Mesenteric fat pad (tissue), 1 donor: ENCODE measurements around the gene PELI1. TPM values are rescaled to one million over a fixed set of nuclear protein-coding genes. Genes with fewer than 3 reads are reported as not detected.

Experiments
- DNase-seq: peaks from one replicate; pipeline ENCODE4 v3.0.0-alpha.2; 2020; ENCODE audit warnings: low spot score
- long read RNA-seq: library from polyadenylated mRNA; unstranded; transcript quantifications from one replicate; pipeline ENCODE4 v2.0.0, GENCODE V29; 2020
- total RNA-seq: library from RNA; stranded (reverse); fragmentation: NEBNext Ultra II Directional; extraction: Animal tissue kit (Norgen Biotek cat#: 25700); gene quantifications from one replicate; pipeline ENCODE4 v1.2.1, GENCODE V29; 2021
- donor health status: DM: yes; HTN: yes; CAD: no.

PELI1 gene
- 47.4 TPM for total RNA-seq
- long read RNA-seq, transcript PELI1-201 (7 exons, 3,750 nt), result major isoform, 5 of 32 reads
- long read RNA-seq, partial matches to known transcripts, result 14 of 32 reads
- long read RNA-seq, other reads (novel, unspliced or antisense), result 10 of 32 reads

GRCh38 chr2:64144057-64145013, at the start of gene PELI1:
PELI1 (minus strand) TSS chr2:64144420; CDS start chr2:64108310, 36,110 bp downstream.
- peak; percentile 98 for DNase-seq

- no peak for DNase-seq
Observed at GRCh38 chr2:64193491-64193890, 49.3 kb upstream of the PELI1 start.

- DNase-seq, result no peak
Observed at GRCh38 chr2:64192664-64193105, 48.5 kb upstream of the PELI1 start.

- DNase-seq, result no peak
Observed at GRCh38 chr2:64192125-64192479, 47.9 kb upstream of the PELI1 start.

- DNase-seq, result no peak
Observed at GRCh38 chr2:64189586-64189985, 45.4 kb upstream of the PELI1 start.

GRCh38 chr2:64189167-64189566, 44.9 kb upstream of the PELI1 start:
- no peak for DNase-seq

- no peak for DNase-seq
Observed at GRCh38 chr2:64186699-64187605, 42.7 kb upstream of the PELI1 start.

GRCh38 chr2:64179582-64180321, 35.5 kb upstream of the PELI1 start:
- DNase-seq, result no peak

- no peak for DNase-seq
Observed at GRCh38 chr2:64177315-64177714, 33.1 kb upstream of the PELI1 start.

- DNase-seq, result no peak
Observed at GRCh38 chr2:64175419-64176197, 31.4 kb upstream of the PELI1 start.

- no peak for DNase-seq
Observed at GRCh38 chr2:64173156-64174135, 29.2 kb upstream of the PELI1 start.

GRCh38 chr2:64168756-64169155, 24.5 kb upstream of the PELI1 start:
- DNase-seq, result no peak

GRCh38 chr2:64168201-64168600, 24.0 kb upstream of the PELI1 start:
- no peak for DNase-seq

GRCh38 chr2:64166637-64167420, 22.6 kb upstream of the PELI1 start:
- no peak for DNase-seq

GRCh38 chr2:64166212-64166611, 22.0 kb upstream of the PELI1 start:
- DNase-seq, result no peak

GRCh38 chr2:64165706-64166105, 21.5 kb upstream of the PELI1 start:
- DNase-seq, result no peak

- no peak for DNase-seq
Observed at GRCh38 chr2:64164629-64165028, 20.4 kb upstream of the PELI1 start.

- no peak for DNase-seq
Observed at GRCh38 chr2:64162516-64162915, 18.3 kb upstream of the PELI1 start.
